Osteoblast (primary cell): ENCODE results near the gene CUX1. TPM values are rescaled to one million over a fixed set of nuclear protein-coding genes. Genes with fewer than 3 reads are reported as not detected.
"Not testable (repeated sequence)": the region's sequence is repeated elsewhere in the genome, so short reads cannot be mapped to it uniquely, and the experiment has no call there.

ENCODE experiments used
- DNase-seq: peaks from one replicate; pipeline ENCODE4 v3.0.0; 2011; ENCODE audit warnings: low spot score, mixed read lengths; ENCODE audit not compliant: insufficient read length; ENCODE audit errors: missing footprints
- H2AFZ ChIP-seq: 2 replicates; pipeline ENCODE4 v1.6.0; 2011; ENCODE audit warnings: mild to moderate bottlenecking, low read length
- H3K27ac ChIP-seq: 2 replicates; pipeline ENCODE4 v1.5.1; 2011; ENCODE audit warnings: mild to moderate bottlenecking, low read depth, low read length, moderate library complexity
- H3K27me3 ChIP-seq: 2 replicates; pipeline ENCODE4 v1.6.0; 2012; ENCODE audit warnings: mild to moderate bottlenecking, control low read depth, inconsistent platforms, low read length, moderate library complexity; ENCODE audit not compliant: insufficient read depth
- H3K36me3 ChIP-seq: 2 replicates; pipeline ENCODE4 v1.5.1; 2011; ENCODE audit warnings: mild to moderate bottlenecking, low read length, control low read depth, moderate library complexity; ENCODE audit not compliant: insufficient read depth
- H3K4me1 ChIP-seq: 2 replicates; pipeline ENCODE4 v1.5.1; 2011; ENCODE audit warnings: mild to moderate bottlenecking, low read length, control low read depth, moderate library complexity; ENCODE audit not compliant: insufficient read depth
- H3K4me2 ChIP-seq: 2 replicates; pipeline ENCODE4 v1.6.0; 2011; ENCODE audit warnings: mild to moderate bottlenecking, low read length; ENCODE audit not compliant: insufficient read depth
- H3K4me3 ChIP-seq: fragments of 200-600 bp; sonication (generic); 3 replicates; pipeline ENCODE4 v1.5.1; 2012; ENCODE audit warnings: mild to moderate bottlenecking, low read length, inconsistent platforms; ENCODE audit not compliant: insufficient read depth
- H3K79me2 ChIP-seq: 2 replicates; pipeline ENCODE4 v1.6.0; 2012; ENCODE audit warnings: mild to moderate bottlenecking, low read length, control low read depth, inconsistent platforms; ENCODE audit not compliant: insufficient read depth
- H3K9me3 ChIP-seq: 2 replicates; pipeline ENCODE4 v1.5.1; 2011; ENCODE audit warnings: low read depth, low read length, control low read depth
- H4K20me1 ChIP-seq: 2 replicates; pipeline ENCODE4 v1.6.0; 2012; ENCODE audit warnings: mild to moderate bottlenecking, low read length, control low read depth; ENCODE audit not compliant: insufficient read depth
- CTCF ChIP-seq: IDR thresholded peaks from 2 replicates; pipeline ENCODE4 v1.5.1; 2011; ENCODE audit warnings: mild to moderate bottlenecking, low read depth, low read length, moderate library complexity; ENCODE audit errors: extremely low read depth
- total RNA-seq: library from RNA; depleted of rRNA; stranded (reverse); fragments of >200 nt; gene quantifications from 2 replicates; pipeline ENCODE4 v1.2.3, GENCODE V29; 2012

The CUX1 gene
- total RNA-seq, 1 donor, result 41.6 TPM

- H3K27me3 ChIP-seq, result no peaks in the 10 kb centered on the region
- no peaks in the 10 kb centered on the region for H3K36me3 ChIP-seq
- H2AFZ ChIP-seq, result no peak overlapping the region
- DNase-seq, result peak; percentile 60
- no peaks in the 10 kb centered on the region for H3K9me3 ChIP-seq
- TF ChIP-seq CTCF, result no peak
- no peaks in the 10 kb centered on the region for H3K79me2 ChIP-seq
- H3K4me1 ChIP-seq, result peaks cover 13% of the 10 kb centered on the region
- H3K27ac ChIP-seq, result no peak overlapping the region
- peaks cover 10% of the 10 kb centered on the region for H4K20me1 ChIP-seq
- H3K4me2 ChIP-seq, result no peak overlapping the region
- no peak overlapping the region for H3K4me3 ChIP-seq
Observed at GRCh38 chr7:102009628-102010027, 192.2 kb downstream of the CUX1 start.

- not testable (repeated sequence) for DNase-seq, H4K20me1 ChIP-seq, H2AFZ ChIP-seq, H3K27ac ChIP-seq, H3K27me3 ChIP-seq, H3K79me2 ChIP-seq, H3K4me2 ChIP-seq, H3K4me3 ChIP-seq, H3K36me3 ChIP-seq, H3K9me3 ChIP-seq
- H3K4me1 ChIP-seq, result peaks cover 13% of the 10 kb centered on the region
Observed at GRCh38 chr7:102012112-102012830, 194.8 kb downstream of the CUX1 start.

- Histone ChIP-seq H2AFZ (no peak overlapping the region), H3K9me3 (no peaks in the 10 kb centered on the region), H3K79me2 (no peaks in the 10 kb centered on the region), H3K4me3 (no peak overlapping the region), H3K36me3 (no peaks in the 10 kb centered on the region), H3K4me1 (peaks cover 13% of the 10 kb centered on the region), H3K4me2 (peak overlapping the region; percentile 36), H4K20me1 (peaks cover 2% of the 10 kb centered on the region), H3K27me3 (no peaks in the 10 kb centered on the region), H3K27ac (peak overlapping the region; percentile 32)
- DNase-seq, result peak; percentile 88
- TF ChIP-seq CTCF, result no peak
Observed at GRCh38 chr7:102012941-102013461, 195.6 kb downstream of the CUX1 start.

- H3K4me3 ChIP-seq, result no peak overlapping the region
- no peaks in the 10 kb centered on the region for H3K36me3 ChIP-seq
- TF ChIP-seq CTCF, result no peak
- H2AFZ ChIP-seq, result no peak overlapping the region
- no peaks in the 10 kb centered on the region for H3K79me2 ChIP-seq
- no peak overlapping the region for H3K4me2 ChIP-seq
- no peaks in the 10 kb centered on the region for H3K9me3 ChIP-seq
- DNase-seq, result no peak
- no peaks in the 10 kb centered on the region for H3K27me3 ChIP-seq
- H3K27ac ChIP-seq, result no peak overlapping the region
- peaks cover 9% of the 10 kb centered on the region for H4K20me1 ChIP-seq
- no peaks in the 10 kb centered on the region for H3K4me1 ChIP-seq
Observed at GRCh38 chr7:102018876-102019275, 201.4 kb downstream of the CUX1 start.
